Prostate gland (tissue), 2 donors: Measurements from ENCODE around the gene KIZ.

ENCODE experiments used
- CTCF ChIP-seq, 4 experiments: fragments of 200-600 bp in 2 of 4; fragments of 450-650 bp in 2 of 4; sonication (generic) in 2 of 4; IDR thresholded peaks; 1 replicate in 3 of 4; 2 replicates in 1 of 4; pipeline ENCODE4 v1.5.1; 2016 to 2019; ENCODE audit warnings: antibody characterized with exemption in 4 of 4, mild to moderate bottlenecking in 2 of 4, moderate library complexity in 2 of 4
- POLR2AphosphoS5 ChIP-seq: sonication (generic); formaldehyde crosslinking; IDR thresholded peaks from one replicate; pipeline ENCODE4 v1.6.1; 2017; ENCODE audit warnings: antibody characterized with exemption

DNA sequence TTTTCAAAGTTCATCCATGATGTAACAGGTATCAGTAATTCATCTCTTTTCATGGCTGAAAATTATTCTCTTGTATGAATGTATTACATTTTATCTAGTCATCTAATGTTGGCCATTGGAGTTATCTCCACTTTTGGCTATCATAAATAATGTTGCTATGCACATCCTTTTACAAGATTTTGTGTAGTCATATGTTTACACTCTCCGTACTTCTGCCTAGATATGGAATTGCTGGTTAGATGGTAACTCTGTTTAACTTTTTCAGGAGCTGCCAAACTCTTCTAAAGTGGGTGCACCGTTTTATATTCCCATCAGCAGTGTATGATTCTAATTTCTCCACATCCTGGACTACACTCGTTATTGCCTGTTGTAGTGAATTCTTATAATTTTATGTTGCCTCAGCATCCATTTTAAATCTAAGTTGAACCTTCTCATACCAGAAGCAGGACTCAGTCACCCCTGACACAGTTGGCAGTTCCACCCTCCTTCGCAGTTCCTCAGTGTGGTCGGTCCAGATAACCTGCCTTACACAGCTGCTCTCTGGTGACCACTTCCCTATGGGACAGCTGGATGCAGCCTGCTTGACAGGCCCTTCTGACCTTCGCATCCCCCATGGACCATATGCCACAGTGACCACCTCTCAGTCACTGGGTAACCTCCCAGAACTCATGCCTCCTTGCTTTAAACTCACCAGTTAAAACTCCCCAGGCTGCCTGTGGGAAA is 33.9 kb downstream of the KIZ start:
- no peak for TF ChIP-seq CTCF (IDR thresholded peaks at IDR 0.05)
- peak; percentile 8 for TF ChIP-seq POLR2AphosphoS5
